Endodermal cell (in vitro differentiated cells): ENCODE data around the gene ZSCAN10. TPM values are rescaled to one million over a fixed set of nuclear protein-coding genes. Genes with fewer than 3 reads are reported as not detected.
A peak's percentile ranks its signal among the peaks of the same experiment; 100 is the strongest.

ENCODE experiments used
- DNase-seq: peaks from one replicate; pipeline ENCODE4 v3.0.0-alpha.2; 2017
- H3K27ac ChIP-seq: 2 replicates; pipeline ENCODE4 v1.5.1; 2013; ENCODE audit warnings: mild to moderate bottlenecking, low read depth, low read length, moderate library complexity
- H3K27me3 ChIP-seq: 2 replicates; pipeline ENCODE4 v1.6.1; 2013; ENCODE audit warnings: mild to moderate bottlenecking, low read length, moderate library complexity; ENCODE audit not compliant: insufficient read depth, control insufficient read depth, poor library complexity, severe bottlenecking
- H3K36me3 ChIP-seq: 2 replicates; pipeline ENCODE4 v1.7.0; 2013; ENCODE audit warnings: mild to moderate bottlenecking, low read length, moderate library complexity; ENCODE audit not compliant: control insufficient read depth, insufficient read depth
- H3K4me1 ChIP-seq: one replicate; pipeline ENCODE4 v1.7.0; 2013; ENCODE audit warnings: low read length; ENCODE audit not compliant: control insufficient read depth, insufficient read depth
- H3K4me3 ChIP-seq: 2 replicates; pipeline ENCODE4 v1.5.1; 2013; ENCODE audit warnings: mild to moderate bottlenecking, low read length, moderate library complexity
- H3K9ac ChIP-seq: 2 replicates; pipeline ENCODE4 v1.6.1; 2013; ENCODE audit warnings: mild to moderate bottlenecking, low read length, moderate library complexity; ENCODE audit not compliant: poor library complexity, severe bottlenecking; ENCODE audit errors: extremely low read depth
- H3K9me3 ChIP-seq: 2 replicates; pipeline ENCODE4 v1.6.1; 2013; ENCODE audit warnings: mild to moderate bottlenecking, low read length, moderate library complexity; ENCODE audit not compliant: control insufficient read depth
- H3K27ac Mint-ChIP-seq: 2 replicates; pipeline ENCODE4 v1.8.0; 2020; ENCODE audit warnings: mixed read lengths
- H3K27me3 Mint-ChIP-seq: 2 replicates; pipeline ENCODE4 v1.8.0; 2021; ENCODE audit warnings: mild to moderate bottlenecking, mixed read lengths; ENCODE audit not compliant: insufficient read depth
- H3K36me3 Mint-ChIP-seq: 2 replicates; pipeline ENCODE4 v1.8.0; 2020; ENCODE audit warnings: low read depth, mixed read lengths
- H3K4me1 Mint-ChIP-seq: 2 replicates; pipeline ENCODE4 v1.8.0; 2020; ENCODE audit warnings: mixed read lengths
- H3K4me3 Mint-ChIP-seq: 2 replicates; pipeline ENCODE4 v1.8.0; 2020; ENCODE audit warnings: mild to moderate bottlenecking, moderate library complexity, mixed read lengths
- H3K9me3 Mint-ChIP-seq: 2 replicates; pipeline ENCODE4 v1.8.0; 2020; ENCODE audit warnings: mild to moderate bottlenecking, mixed read lengths
- CTCF ChIP-seq: fragments of 200-600 bp; sonication (generic); conservative IDR thresholded peaks from 2 replicates; pipeline ENCODE4 v1.5.0; 2021; ENCODE audit warnings: antibody characterized with exemption, mild to moderate bottlenecking
- WGBS, 2 experiments: methylation state at CpG; one replicate each; pipeline versions ENCODE4 v1.1.5 to v1.1.7; 2013; ENCODE audit warnings: missing lambda C conversion rate in 2 of 2, mixed read lengths in 1 of 2; ENCODE audit not compliant: insufficient coverage in 1 of 2, insufficient read length in 1 of 2; 5-methylcytosine and 5-hydroxymethylcytosine counted together
- total RNA-seq, 2 donors: library from RNA; stranded (reverse); fragmentation: NEBNext Ultra II Directional in 1 of 2; extraction: Animal tissue kit (Norgen Biotek cat#: 25700) in 1 of 2; gene quantifications; 2 replicates in 1 of 2; 3 replicates in 1 of 2; pipeline ENCODE4 v1.2.1, GENCODE V29; 2021

Gene ZSCAN10
- total RNA-seq, 2 donors from 2014 or later = 36.6 to 70.0 TPM

GRCh38 chr16:3118846-3119245 lies 19.8 kb upstream of the ZSCAN10 start:
- TF ChIP-seq CTCF = no peak
- peaks cover 38% of the 10 kb centered on the region for H3K36me3 Mint-ChIP-seq
- no peaks in the 10 kb centered on the region for H3K27me3 Mint-ChIP-seq
- Histone ChIP-seq H3K9me3 (no peaks in the 10 kb centered on the region), H3K4me3 (no peak overlapping the region), H3K4me1 (peaks cover 3% of the 10 kb centered on the region), H3K36me3 (peaks cover 20% of the 10 kb centered on the region), H3K27ac (no peak overlapping the region), H3K9ac (no peak overlapping the region), H3K27me3 (no peaks in the 10 kb centered on the region)
- no peak for DNase-seq
- no peak overlapping the region for H3K27ac Mint-ChIP-seq
- H3K4me1 Mint-ChIP-seq = peaks cover 13% of the 10 kb centered on the region
- H3K9me3 Mint-ChIP-seq = no peaks in the 10 kb centered on the region
- H3K4me3 Mint-ChIP-seq = no peak overlapping the region
- WGBS, 2 experiments = 96% methylated on average over 6 to 20 of the region's 20 CpGs

DNA sequence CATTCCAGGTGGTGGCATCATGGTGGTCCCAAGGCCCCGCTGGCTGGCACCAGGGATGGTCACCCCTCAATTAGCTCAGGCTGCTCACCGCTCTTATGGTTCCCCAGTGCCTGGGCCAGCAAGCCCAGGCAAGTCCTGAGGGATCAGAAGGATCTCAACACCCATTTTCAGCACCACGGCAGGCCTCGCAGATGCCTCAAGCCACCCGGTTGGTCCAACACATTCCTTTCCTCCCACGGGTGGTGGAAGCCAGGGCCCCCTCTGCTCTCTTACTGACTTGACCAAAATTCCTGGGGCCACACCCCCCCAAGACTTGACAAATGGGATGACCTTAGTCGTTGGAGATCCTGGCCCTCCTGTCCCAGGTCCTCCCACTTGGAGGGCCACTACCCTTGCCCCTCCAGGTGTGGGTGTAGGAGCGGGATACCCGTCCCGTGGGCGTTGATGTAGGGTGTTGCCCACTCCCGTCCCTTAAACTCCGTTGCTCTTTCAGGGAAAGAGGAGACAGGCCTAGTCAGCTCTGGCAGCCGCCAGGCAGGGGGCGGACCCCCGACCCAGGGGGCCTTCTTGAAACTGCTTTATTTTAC lies 19.2 kb upstream of the ZSCAN10 start:
- no peaks in the 10 kb centered on the region for H3K9me3 Mint-ChIP-seq

DNA sequence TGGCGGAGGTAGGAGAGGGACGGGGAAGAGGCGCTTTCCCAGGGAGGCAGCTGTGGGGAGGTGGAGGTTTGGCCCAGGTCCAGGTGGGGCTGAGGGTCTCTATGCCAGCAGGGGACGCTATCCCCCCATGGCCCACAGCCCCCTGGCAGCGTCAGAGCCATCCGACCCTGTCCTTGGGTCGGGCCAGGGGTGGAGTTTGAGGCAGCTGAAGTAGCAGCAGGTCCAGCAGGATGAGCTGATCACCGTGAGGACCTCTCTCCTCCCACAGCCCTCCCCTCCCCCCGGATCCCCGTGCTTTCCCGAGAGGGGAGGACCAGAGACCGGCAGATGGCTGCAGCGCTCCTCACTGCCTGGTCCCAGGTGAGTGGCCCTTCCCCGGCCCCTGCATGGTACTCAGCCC lies 16.5 kb upstream of the ZSCAN10 start:
- Mint-ChIP-seq H3K4me1 (peaks cover 18% of the 10 kb centered on the region), H3K36me3 (peaks cover 33% of the 10 kb centered on the region), H3K27me3 (no peaks in the 10 kb centered on the region), H3K4me3 (no peak overlapping the region), H3K27ac (no peak overlapping the region), H3K9me3 (no peaks in the 10 kb centered on the region)
- DNase-seq = peak; percentile 81
- Histone ChIP-seq H3K36me3 (peaks cover 20% of the 10 kb centered on the region), H3K9me3 (no peaks in the 10 kb centered on the region), H3K27me3 (no peaks in the 10 kb centered on the region), H3K4me3 (no peak overlapping the region), H3K27ac (no peak overlapping the region), H3K9ac (no peak overlapping the region), H3K4me1 (peaks cover 8% of the 10 kb centered on the region)
- WGBS, 2 experiments = 75 to 92% methylated on average over 7 to 13 of the region's 14 CpGs
- peak; percentile 55 for TF ChIP-seq CTCF

More for the DNA sequence above, 19.2 kb upstream of the ZSCAN10 start:
- no peak for DNase-seq
- TF ChIP-seq CTCF = no peak
- no peak overlapping the region for H3K27ac Mint-ChIP-seq
- 90 to 93% methylated on average over 12 to 16 of the region's 16 CpGs for WGBS, 2 experiments
- Histone ChIP-seq H3K36me3 (peaks cover 20% of the 10 kb centered on the region), H3K27ac (no peak overlapping the region), H3K4me1 (peaks cover 8% of the 10 kb centered on the region), H3K27me3 (no peaks in the 10 kb centered on the region), H3K4me3 (no peak overlapping the region), H3K9me3 (no peaks in the 10 kb centered on the region), H3K9ac (no peak overlapping the region)
- H3K27me3 Mint-ChIP-seq = no peaks in the 10 kb centered on the region
- H3K4me3 Mint-ChIP-seq = no peak overlapping the region
- peaks cover 38% of the 10 kb centered on the region for H3K36me3 Mint-ChIP-seq
- H3K4me1 Mint-ChIP-seq = peaks cover 13% of the 10 kb centered on the region
